ENCODE data around the gene DDX1. TPM values are rescaled to one million over a fixed set of nuclear protein-coding genes. Genes with fewer than 3 reads are reported as not detected.

Gene DDX1
- total and polyA plus RNA-seq, 12 donors = 39.4 to 122 (median 77.2) TPM

DNA sequence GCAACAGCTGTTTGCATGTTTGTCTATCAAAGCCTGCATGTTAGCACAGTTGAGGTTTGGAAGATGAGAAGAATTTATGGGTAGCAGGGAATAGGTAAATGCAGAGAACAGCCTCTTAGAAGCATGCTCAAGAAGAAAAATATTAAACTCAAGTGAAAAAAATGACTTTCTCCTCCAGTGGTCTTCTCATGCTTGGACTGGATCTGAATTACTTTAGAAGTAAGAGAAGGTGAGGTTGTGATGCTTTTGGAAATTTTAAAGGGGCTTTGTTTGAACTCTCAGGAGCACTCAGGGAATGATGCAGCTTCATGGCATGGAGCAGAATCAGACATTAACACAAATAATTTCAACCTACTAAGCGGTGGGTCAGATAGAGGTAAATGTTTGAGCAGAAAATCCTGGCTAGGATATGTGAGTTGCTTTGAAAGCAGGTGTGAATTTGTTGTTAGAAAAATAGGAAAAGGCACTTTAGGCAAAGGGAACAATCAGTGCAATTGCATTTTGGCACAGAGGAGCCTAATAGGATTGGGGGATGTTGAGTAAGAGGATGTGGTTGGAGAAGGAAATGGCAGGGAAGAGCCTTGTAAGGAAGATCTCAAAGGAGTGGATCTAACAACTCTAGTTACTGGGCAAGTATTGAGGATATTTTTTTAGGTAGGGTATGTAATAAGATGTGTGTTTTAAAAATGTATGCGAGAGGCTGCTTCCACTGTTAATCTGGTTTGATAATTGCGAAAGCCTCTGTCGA, 76.3 kb downstream of the DDX1 start:
- no peaks in the 10 kb centered on the region for H3K36me3 ChIP-seq (replicated peaks in 1 of 2)
- H3K4me1 ChIP-seq (replicated peaks in 1 of 2) = no peaks in the 10 kb centered on the region
- no peak overlapping the region for H3K4me3 ChIP-seq
- H3K27me3 ChIP-seq = no peaks in the 10 kb centered on the region
- no peaks in the 10 kb centered on the region for H3K9me3 ChIP-seq (replicated peaks in 1 of 3)
- no peak for TF ChIP-seq POLR2A (IDR thresholded peaks at IDR 0.05)
- TF ChIP-seq CTCF (IDR thresholded peaks at IDR 0.05) = no peak
- DNase-seq = no peak
- intact Hi-C loops (cut with DNase I) = no loop called here
- H3K27ac ChIP-seq = no peak overlapping the region
- 85 to 89% (median 86%) methylated on average over 4 of the region's 4 CpGs for WGBS, 4 donors

GRCh38 chr2:15668611-15669305, 77.1 kb downstream of the DDX1 start:
- H3K27ac ChIP-seq = no peak overlapping the region
- H3K36me3 ChIP-seq (replicated peaks in 1 of 2) = no peaks in the 10 kb centered on the region
- intact Hi-C loops (cut with DNase I) = no loop called here
- no peaks in the 10 kb centered on the region for H3K9me3 ChIP-seq (replicated peaks in 1 of 3)
- no peaks in the 10 kb centered on the region for H3K27me3 ChIP-seq
- no peaks in the 10 kb centered on the region for H3K4me1 ChIP-seq (replicated peaks in 1 of 2)
- WGBS, 4 donors = 49 to 55% (median 53%) methylated on average over 10 of the region's 10 CpGs
- no peak overlapping the region for H3K4me3 ChIP-seq
- no peak for DNase-seq
- no peak for TF ChIP-seq CTCF (IDR thresholded peaks at IDR 0.05)
- TF ChIP-seq POLR2A (IDR thresholded peaks at IDR 0.05) = no peak

GRCh38 chr2:15669375-15669910, 77.8 kb downstream of the DDX1 start:
- H3K27ac ChIP-seq = no peak overlapping the region
- no peak for DNase-seq
- no peaks in the 10 kb centered on the region for H3K9me3 ChIP-seq (replicated peaks in 1 of 3)
- intact Hi-C loops (cut with DNase I) = no loop called here
- no peaks in the 10 kb centered on the region for H3K4me1 ChIP-seq (replicated peaks in 1 of 2)
- 84 to 90% (median 89%) methylated on average over 6 of the region's 6 CpGs for WGBS, 4 donors
- H3K27me3 ChIP-seq = no peaks in the 10 kb centered on the region
- TF ChIP-seq POLR2A (IDR thresholded peaks at IDR 0.05) = no peak
- no peak for TF ChIP-seq CTCF (IDR thresholded peaks at IDR 0.05)
- no peak overlapping the region for H3K4me3 ChIP-seq
- no peaks in the 10 kb centered on the region for H3K36me3 ChIP-seq (replicated peaks in 1 of 2)

DNA sequence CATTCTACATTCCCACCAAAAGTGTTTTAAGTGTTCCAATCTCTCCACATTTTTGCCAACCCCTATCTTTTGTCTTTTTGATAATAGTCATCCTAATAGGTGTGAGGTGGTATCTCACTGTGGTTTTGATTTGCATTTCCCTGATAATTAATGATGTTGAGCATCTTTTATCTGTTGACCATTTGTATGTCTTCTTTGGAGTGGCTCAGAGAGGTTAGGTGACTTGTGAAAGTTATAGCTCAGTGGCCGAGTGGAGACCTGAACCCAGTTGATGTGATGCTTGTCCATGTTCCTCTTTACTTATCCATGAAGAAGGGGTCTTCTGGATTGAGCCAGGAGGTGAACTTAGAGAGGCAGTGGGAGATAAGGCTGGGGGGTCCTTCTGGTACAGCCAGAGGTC, 78.8 kb downstream of the DDX1 start:
- intact Hi-C loops (cut with DNase I) = no loop called here
- 72 to 87% (median 78%) methylated on average over 1 of the region's 1 CpG for WGBS, 4 donors
- Histone ChIP-seq H3K4me1 (replicated peaks in 1 of 2) (no peaks in the 10 kb centered on the region), H3K27me3 (no peaks in the 10 kb centered on the region), H3K36me3 (replicated peaks in 1 of 2) (no peaks in the 10 kb centered on the region), H3K9me3 (replicated peaks in 1 of 3) (no peaks in the 10 kb centered on the region), H3K4me3 (no peak overlapping the region), H3K27ac (no peak overlapping the region)
- TF ChIP-seq CTCF (IDR thresholded peaks at IDR 0.05) = no peak
- DNase-seq = no peak

Measured in adrenal gland (tissue), 12 donors.